M059J (cell line): ENCODE results near the gene COL5A2. TPM values are rescaled to one million over a fixed set of nuclear protein-coding genes. Genes with fewer than 3 reads are reported as not detected.

Experiments used
- DNase-seq: peaks from one replicate; pipeline ENCODE4 v3.0.0-alpha.2; 2012; ENCODE audit warnings: low read depth
- total RNA-seq: library from RNA; depleted of rRNA; stranded (reverse); fragments of >200 nt; shearing (Covaris generic); gene quantifications from 2 replicates; pipeline ENCODE4 v1.2.3, GENCODE V29; 2014

COL5A2 gene
- total RNA-seq, 1 experiment from 2014 or later: 221 TPM

GRCh38 chr2:189178726-189179569 lies 613 bp downstream of the COL5A2 start:
- peak; percentile 78 for DNase-seq

GRCh38 chr2:189178054-189178453 lies 1.5 kb downstream of the COL5A2 start:
- peak; percentile 42 for DNase-seq

GRCh38 chr2:189177251-189177840 lies 2.2 kb downstream of the COL5A2 start:
- DNase-seq: no peak

GRCh38 chr2:189176516-189176915 lies 3.0 kb downstream of the COL5A2 start:
- DNase-seq: no peak

GRCh38 chr2:189175869-189176433 lies 3.6 kb downstream of the COL5A2 start:
- no peak for DNase-seq

GRCh38 chr2:189171956-189172609 lies 7.5 kb downstream of the COL5A2 start:
- DNase-seq: no peak

GRCh38 chr2:189168856-189169499 lies 10.6 kb downstream of the COL5A2 start:
- no peak for DNase-seq

GRCh38 chr2:189165656-189166380 lies 13.7 kb downstream of the COL5A2 start:
- DNase-seq: no peak

- DNase-seq: peak; percentile 77
Measured at GRCh38 chr2:189164746-189165145, 14.8 kb downstream of the COL5A2 start.

- DNase-seq: peak; percentile 85
Measured at GRCh38 chr2:189163889-189164288, 15.7 kb downstream of the COL5A2 start.

GRCh38 chr2:189162566-189162965 lies 17.0 kb downstream of the COL5A2 start:
- DNase-seq: no peak

GRCh38 chr2:189161894-189162293 lies 17.7 kb downstream of the COL5A2 start:
- no peak for DNase-seq

GRCh38 chr2:189159717-189160116 lies 19.8 kb downstream of the COL5A2 start:
- no peak for DNase-seq

- DNase-seq: no peak
Measured at GRCh38 chr2:189159273-189159672, 20.3 kb downstream of the COL5A2 start.

- no peak for DNase-seq
Measured at GRCh38 chr2:189157939-189158338, 21.6 kb downstream of the COL5A2 start.

- DNase-seq: no peak
Measured at GRCh38 chr2:189157456-189157855, 22.1 kb downstream of the COL5A2 start.

GRCh38 chr2:189155795-189156194 lies 23.8 kb downstream of the COL5A2 start:
- DNase-seq: no peak

GRCh38 chr2:189153619-189154018 lies 25.9 kb downstream of the COL5A2 start:
- DNase-seq: no peak

GRCh38 chr2:189152483-189152882 lies 27.1 kb downstream of the COL5A2 start:
- no peak for DNase-seq

- no peak for DNase-seq
Measured at GRCh38 chr2:189151906-189152305, 27.7 kb downstream of the COL5A2 start.

GRCh38 chr2:189150033-189150432 lies 29.5 kb downstream of the COL5A2 start:
- DNase-seq: peak; percentile 83
